Activated CD4-positive, CD25-positive, alpha-beta regulatory T cell treated with anti-CD3 and anti-CD28 coated beads, Interleukin-2, amount 50 U/mL, for 72 hours (primary cell): Measurements from ENCODE around the gene NEDD4L.

ENCODE experiments used
- DNase-seq: peaks from one replicate; pipeline ENCODE4 v3.0.0; 2021

Gene NEDD4L

GRCh38 chr18:58188996-58189395 lies 145.0 kb downstream of the NEDD4L start:
- DNase-seq, result no peak

- DNase-seq, result no peak
Measured at GRCh38 chr18:58190842-58191530, 147.0 kb downstream of the NEDD4L start.

GRCh38 chr18:58191626-58192025 lies 147.6 kb downstream of the NEDD4L start:
- no peak for DNase-seq

- no peak for DNase-seq
Measured at GRCh38 chr18:58192519-58192918, 148.5 kb downstream of the NEDD4L start.

GRCh38 chr18:58194028-58194427 lies 150.0 kb downstream of the NEDD4L start:
- DNase-seq, result no peak

- DNase-seq, result no peak
Measured at GRCh38 chr18:58195278-58195765, 151.3 kb downstream of the NEDD4L start.

GRCh38 chr18:58196164-58196563 lies 152.1 kb downstream of the NEDD4L start:
- no peak for DNase-seq

- DNase-seq, result no peak
Measured at GRCh38 chr18:58196881-58197872, 153.2 kb downstream of the NEDD4L start.

GRCh38 chr18:58201268-58201667 lies 157.2 kb downstream of the NEDD4L start:
- no peak for DNase-seq

- DNase-seq, result no peak
Measured at GRCh38 chr18:58201733-58202730, 158.0 kb downstream of the NEDD4L start.

GRCh38 chr18:58204776-58205442 lies 160.9 kb downstream of the NEDD4L start:
- DNase-seq, result no peak

- no peak for DNase-seq
Measured at GRCh38 chr18:58205443-58206160, 161.6 kb downstream of the NEDD4L start.

- DNase-seq, result no peak
Measured at GRCh38 chr18:58207520-58208152, 163.6 kb downstream of the NEDD4L start.

GRCh38 chr18:58208207-58208932 lies 164.3 kb downstream of the NEDD4L start:
- no peak for DNase-seq

GRCh38 chr18:58209326-58209725 lies 165.3 kb downstream of the NEDD4L start:
- no peak for DNase-seq

- DNase-seq, result no peak
Measured at GRCh38 chr18:58211510-58211909, 167.5 kb downstream of the NEDD4L start.

- no peak for DNase-seq
Measured at GRCh38 chr18:58212274-58212673, 168.2 kb downstream of the NEDD4L start.

GRCh38 chr18:58213440-58213839 lies 169.4 kb downstream of the NEDD4L start:
- no peak for DNase-seq

GRCh38 chr18:58215011-58215410 lies 171.0 kb downstream of the NEDD4L start:
- no peak for DNase-seq

GRCh38 chr18:58216071-58216481 lies 172.1 kb downstream of the NEDD4L start:
- no peak for DNase-seq
